Measurements from ENCODE around the gene GRAP2. TPM values are rescaled to one million over a fixed set of nuclear protein-coding genes. Genes with fewer than 3 reads are reported as not detected.

Gene GRAP2
- total and polyA plus RNA-seq, 2 experiments from 2014 or later, result 0.42 TPM; not detected in 1

DNA sequence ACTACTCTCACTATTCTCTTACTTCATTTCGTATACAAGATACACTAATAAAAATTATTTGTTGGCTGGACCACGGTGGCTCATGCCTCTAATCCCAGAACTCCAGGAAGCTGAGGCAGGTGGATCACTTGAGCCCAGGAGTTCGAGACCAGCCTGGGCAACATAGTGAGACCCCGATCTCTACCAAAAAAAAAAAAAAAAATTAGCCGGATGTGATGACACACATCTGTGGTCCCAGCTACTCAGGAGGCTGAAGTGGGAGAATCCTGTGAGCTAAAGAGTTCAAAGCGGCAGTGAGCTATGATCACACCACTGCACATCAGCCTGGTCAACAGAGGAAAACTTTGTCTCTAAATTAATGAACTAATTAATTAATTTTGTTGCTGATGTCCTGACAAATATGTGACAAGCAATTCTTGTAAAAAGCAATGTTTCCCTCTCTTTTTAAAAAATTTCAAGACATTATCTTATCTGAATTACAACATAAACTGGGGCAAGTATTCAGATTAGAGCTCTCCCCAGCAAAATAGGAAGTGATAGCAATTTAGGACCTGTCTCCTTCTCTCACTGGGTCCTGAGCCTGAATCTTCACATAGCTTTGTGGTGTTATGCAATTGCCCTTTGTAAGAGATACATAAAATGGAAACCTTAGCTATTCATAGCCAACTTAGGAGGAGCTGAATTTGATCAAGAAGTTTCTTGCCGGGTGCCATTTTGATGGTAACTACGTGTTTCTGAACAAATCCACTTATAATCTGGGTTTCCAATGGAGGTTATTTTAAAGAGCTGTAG lies 41.8 kb downstream of the GRAP2 start:
- no peaks in the 10 kb centered on the region for H3K9me3 Mint-ChIP-seq
- Histone ChIP-seq H3K27me3 (ENCODE audit: insufficient read depth) (no peaks in the 10 kb centered on the region), H3K79me2 (replicated peaks; ENCODE audit: insufficient read depth) (no peaks in the 10 kb centered on the region), H3K9me2 (ENCODE audit: insufficient read depth) (no peaks in the 10 kb centered on the region), H3K36me3 (ENCODE audit: insufficient read depth) (no peaks in the 10 kb centered on the region), H3K4me2 (peak overlapping the region; percentile 66), H3K4me3 (no peak overlapping the region), H3K27ac (ENCODE audit: low read depth) (peak overlapping the region; percentile 21; the same call in 1 of the 2 replicates), H3K4me1 (ENCODE audit: insufficient read depth) (peaks cover 67% of the 10 kb centered on the region), H3F3A (replicated peaks; ENCODE audit: low read depth) (peaks cover 5% of the 10 kb centered on the region; the same call in 1 of the 2 replicates), H4K20me1 (replicated peaks; ENCODE audit: insufficient read depth) (no peaks in the 10 kb centered on the region), H2AFZ (peak overlapping the region; percentile 61)
- H3K4me3 Mint-ChIP-seq, result no peak overlapping the region
- DNase-seq (ENCODE audit: low spot score) (no peak), ATAC-seq (no peak)
- H3K27ac Mint-ChIP-seq, result no peak overlapping the region; the same call in 1 of the 2 replicates
- H3K4me1 Mint-ChIP-seq, result peaks cover 67% of the 10 kb centered on the region
- H3K36me3 Mint-ChIP-seq (ENCODE audit: low read depth), result no peaks in the 10 kb centered on the region
- H3K27me3 Mint-ChIP-seq (ENCODE audit: insufficient read depth, low read depth, poor library complexity), result peaks cover 4% of the 10 kb centered on the region
- TF ChIP-seq ETS1 (IDR thresholded peaks at IDR 0.05) (no peak), JUNB (IDR thresholded peaks at IDR 0.05; ENCODE audit: unreplicated experiment) (no peak), ZNF462 (CRISPR knock-in tag; IDR thresholded peaks at IDR 0.05) (no peak), ZNF114 (CRISPR knock-in tag; IDR thresholded peaks at IDR 0.05) (no peak), ZNF331 (CRISPR knock-in tag; IDR thresholded peaks at IDR 0.05; ENCODE audit: low read depth) (no peak), NANOG (IDR thresholded peaks at IDR 0.05; ENCODE audit: borderline replicate concordance) (no peak), EZH2phosphoT487 (IDR thresholded peaks at IDR 0.05; ENCODE audit: unreplicated experiment) (no peak), STAT1 (IDR thresholded peaks at IDR 0.05; ENCODE audit: unreplicated experiment) (no peak)
